LoVo (cell line): ENCODE measurements around the gene TMEM221.

Experiments used
- DNase-seq: peaks from one replicate; pipeline ENCODE4 v3.0.0-alpha.2; 2016; ENCODE audit warnings: low spot score

TMEM221 gene

DNA sequence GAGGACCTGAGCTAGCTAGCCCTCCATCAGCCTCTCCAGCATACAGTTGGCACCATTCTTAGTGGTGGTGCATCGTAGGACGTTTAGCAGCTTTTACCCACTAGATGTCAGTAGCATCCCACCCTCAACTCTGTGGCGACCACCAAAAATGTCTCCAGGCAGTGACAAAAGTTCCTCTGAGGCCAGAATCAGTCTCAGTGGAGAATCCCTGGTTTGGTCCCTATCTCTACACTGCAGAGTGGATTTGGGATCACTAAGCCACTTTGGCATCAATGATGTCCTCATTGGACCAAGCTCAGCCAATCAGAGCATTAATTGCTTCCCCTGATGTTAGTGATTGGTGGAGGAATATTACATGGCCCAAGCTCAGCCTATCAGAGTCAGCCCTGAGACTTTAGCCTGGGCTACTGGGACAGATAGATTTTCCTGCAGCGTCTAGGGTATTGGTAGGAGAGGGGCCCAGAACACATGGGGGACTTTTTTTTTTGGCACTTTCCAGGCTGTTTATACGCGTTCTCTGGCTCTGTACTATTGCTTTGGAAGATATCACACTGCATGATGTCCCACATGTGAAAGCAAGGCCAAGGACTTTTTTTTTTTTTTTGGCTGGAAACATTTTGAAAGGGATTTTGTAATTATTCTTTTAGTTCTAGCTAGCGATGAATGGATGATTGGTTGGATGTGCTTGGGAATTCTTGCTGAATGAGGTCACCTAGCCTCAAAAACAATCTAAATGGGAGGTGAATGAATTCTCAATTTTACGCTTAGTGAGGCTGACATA is 7.0 kb downstream of the TMEM221 start:
- no peak for DNase-seq

DNA sequence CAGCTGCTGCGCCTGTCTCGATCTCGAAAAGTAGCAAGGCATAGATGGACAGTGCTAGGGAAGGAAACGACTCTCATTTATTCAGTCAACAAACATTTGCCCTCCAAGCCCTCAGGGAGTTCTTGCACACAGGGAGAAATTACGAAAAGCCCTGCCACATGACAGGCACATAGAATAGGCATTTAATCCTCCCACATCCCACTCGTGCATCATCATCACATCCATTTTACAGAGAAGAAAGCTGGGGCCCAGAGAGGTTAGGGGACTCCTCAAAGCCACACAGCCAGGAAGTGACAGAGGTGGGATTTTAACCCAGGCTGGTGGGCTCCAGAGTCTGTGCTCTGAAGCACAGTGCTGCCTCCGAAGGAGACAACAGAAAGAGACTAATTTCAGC is 11.6 kb downstream of the TMEM221 start:
- DNase-seq = no peak

DNA sequence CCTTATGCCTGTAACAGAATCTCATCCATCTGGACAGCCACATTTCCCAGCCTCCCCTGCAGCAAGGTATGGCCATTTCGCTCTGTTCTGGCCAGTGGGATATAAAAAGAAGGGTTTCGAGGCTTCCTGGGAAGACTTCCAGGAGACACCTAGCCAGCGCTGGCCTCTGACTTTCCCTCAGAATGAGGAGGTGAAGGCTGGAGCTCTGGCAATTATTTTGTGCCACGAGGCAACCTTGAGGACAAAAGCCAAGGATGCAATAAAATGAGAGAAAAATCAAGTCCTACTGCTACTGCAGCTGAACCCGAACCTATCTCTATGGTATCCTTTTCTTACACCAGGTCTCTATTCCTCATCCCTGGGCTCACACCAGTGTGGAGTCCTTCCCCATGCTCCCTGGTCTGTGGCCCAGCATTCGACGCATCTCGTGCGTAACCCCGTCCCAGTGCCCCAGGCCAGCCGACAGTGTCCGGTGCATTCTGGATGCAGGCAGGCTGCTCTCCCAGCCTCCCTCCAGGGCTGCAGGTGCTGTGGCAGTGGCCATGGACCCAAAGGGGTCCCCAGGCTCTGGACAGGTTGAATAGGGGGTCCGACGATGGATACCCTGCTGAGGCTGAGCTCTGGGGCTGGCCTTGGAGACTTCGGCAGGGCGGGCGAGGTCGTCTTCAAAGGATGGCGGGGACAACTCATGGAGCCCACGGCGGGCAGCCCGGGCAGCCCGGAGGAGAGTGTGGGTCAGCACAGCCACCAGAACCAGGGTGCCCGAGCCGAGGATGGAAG is 12.2 kb downstream of the TMEM221 start:
- no peak for DNase-seq

DNA sequence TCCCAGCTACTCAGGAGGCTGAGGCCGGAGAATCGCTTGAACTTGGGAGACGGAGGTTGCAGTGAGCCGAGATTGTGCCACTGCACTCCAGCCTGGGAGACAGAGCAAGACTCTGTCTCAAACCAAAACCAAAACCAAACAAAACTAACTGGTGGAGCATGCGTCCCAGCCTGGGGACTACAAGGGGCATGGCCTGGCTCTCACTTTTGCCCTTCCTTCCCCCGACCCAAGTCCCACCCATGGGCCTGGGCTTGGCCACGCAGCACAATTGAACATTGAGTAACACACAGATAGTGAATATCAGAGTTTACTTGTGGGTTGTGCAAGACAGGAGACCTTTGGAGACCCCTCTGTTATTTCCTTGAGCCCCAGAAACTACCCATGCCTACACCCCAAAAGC is 13.2 kb downstream of the TMEM221 start:
- no peak for DNase-seq

DNA sequence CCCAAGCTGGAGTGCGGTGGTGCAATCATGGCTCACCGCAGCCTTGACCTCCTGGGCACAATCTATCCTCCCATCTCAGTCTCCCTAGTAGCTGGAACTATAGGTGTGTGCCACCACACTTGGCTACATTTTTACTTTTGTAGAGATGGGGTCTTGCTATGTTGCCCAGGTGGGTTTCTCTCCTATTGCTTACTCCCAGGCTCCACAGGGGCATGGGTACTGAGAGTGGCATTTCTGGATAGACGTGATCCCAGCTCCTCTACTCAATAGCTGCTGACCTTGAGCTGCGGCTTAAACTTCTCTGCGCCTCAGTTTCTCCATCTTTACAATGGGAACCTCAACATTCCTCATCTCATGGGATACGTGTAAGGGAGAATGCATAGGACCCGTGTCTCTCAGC is 17.1 kb downstream of the TMEM221 start:
- DNase-seq = no peak

DNA sequence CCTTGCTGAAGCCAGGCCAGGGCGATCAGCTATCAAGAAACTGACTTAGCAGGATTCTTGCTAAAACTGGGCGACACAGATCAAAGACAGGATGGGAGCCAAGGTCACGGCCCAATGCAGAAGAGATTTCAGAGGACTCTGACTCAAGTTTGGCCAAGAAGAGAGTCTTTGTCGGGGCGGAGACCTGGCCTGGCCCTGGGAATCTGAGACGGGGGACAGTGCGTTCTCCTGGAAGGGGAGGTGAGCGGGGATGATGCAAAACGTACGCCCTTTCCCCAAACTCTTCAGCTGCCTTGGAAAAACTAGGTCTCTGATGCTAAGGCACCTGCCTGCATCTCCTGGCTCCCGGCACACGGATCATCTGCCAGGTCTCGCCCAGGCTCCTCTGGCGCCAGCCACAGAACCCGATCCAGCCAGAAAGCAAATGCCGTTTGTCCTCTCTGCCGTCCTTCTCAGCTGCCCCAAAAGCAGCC is 18.8 kb downstream of the TMEM221 start:
- DNase-seq = no peak

DNA sequence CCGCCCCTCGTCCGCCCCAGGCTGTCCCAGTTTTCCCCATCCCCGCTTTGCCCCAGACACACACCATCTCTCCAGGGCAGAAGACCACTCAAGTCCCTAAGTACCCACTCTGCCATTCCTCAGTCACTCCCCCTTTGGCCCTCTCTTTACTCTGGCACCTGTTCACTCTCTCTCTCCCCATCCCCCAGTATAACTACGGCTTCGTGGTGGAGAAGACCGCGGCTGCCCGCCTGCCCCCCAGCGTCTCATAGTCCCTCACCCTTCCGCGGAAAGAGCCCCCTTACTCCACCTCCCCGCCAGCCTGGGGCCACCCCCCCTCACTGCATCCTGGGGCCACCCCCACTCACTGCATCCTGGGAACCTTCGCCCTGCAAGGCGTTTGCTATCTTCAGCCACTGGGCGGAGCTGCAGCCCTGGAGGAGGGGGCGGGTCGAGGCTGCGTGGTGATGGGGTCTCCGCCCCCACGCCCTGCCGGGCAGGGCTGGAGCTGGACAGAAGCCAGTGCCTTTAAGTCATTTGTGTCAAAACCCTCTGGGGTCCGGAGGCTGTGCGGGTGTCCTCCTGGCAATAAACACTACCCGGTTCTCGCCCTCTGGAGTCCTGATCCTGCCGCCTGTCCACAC is 23.6 kb downstream of the TMEM221 start:
- DNase-seq = no peak

DNA sequence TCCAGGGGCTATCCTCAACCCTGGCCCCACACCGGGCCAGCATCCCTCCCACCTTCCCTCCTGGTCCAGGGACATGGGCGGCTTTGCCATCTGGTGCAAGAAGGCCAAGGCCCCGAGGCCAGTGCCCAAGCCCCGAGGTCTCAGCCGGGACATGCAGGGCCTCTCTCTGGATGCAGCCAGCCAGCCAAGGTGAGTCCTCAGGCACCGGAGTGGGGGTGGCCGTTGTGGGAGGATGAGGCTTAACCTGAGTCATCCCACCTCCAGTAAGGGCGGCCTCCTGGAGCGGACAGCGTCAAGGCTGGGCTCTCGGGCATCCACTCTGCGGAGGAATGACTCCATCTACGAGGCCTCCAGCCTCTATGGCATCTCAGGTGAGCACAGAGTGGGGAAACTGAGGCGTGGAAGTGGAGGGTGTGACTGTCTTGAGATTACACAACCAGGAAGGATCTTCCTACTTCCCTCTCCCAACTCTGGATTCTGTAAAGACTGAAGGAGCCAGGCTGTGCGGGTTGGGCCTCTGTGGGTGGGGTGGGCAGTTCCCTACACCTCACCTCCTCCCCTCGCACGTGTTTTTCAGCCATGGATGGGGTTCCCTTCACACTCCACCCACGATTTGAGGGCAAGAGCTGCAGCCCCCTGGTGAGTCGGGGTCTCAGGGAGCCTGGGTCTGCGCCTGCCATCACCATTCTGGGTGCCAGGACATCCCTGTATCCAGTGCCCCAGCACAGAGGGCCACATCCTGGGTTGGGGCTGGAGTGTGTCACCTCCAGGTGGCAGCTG is 24.8 kb downstream of the TMEM221 start:
- DNase-seq = no peak

DNA sequence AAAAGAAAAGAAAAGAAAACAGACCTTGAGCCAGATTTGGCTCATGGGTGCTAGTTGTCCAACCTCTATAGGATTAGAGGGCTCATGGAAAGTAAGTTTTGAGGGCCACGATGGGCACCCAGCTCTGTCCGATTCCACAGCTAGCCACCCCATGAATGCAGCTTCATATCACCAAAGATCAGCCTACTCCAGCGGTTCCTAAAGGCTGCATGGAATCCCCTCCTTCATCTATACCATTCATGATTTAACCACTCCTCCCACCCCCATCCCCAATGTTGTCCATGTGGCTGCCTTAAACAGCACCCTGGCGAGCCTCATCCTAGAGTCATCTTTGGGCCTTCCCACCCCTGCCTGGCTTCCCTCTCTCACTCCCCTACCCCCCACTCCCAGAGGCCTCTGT is 26.5 kb downstream of the TMEM221 start:
- DNase-seq = no peak

DNA sequence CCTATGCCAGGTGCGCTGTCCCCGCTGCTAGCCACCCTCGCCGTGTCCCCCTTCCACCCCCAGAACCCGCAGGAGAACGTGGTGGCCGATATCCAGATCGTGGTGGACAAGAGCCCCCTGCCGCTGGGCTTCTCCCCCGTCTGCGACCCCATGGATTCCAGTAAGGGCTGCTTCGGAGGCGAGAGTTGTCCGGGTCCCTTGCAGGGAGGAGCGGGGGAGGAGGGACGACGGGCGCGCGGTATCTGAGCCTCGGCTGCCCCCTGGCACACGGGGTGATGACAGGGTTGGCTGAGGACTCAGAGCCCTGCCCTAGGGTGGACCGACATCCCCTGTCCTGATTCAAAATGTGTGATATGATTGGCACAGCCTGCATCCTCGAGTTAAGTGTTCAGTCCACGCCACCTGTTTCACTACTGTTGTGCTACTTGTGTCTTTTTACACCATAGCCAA is 28.0 kb downstream of the TMEM221 start:
- no peak for DNase-seq

DNA sequence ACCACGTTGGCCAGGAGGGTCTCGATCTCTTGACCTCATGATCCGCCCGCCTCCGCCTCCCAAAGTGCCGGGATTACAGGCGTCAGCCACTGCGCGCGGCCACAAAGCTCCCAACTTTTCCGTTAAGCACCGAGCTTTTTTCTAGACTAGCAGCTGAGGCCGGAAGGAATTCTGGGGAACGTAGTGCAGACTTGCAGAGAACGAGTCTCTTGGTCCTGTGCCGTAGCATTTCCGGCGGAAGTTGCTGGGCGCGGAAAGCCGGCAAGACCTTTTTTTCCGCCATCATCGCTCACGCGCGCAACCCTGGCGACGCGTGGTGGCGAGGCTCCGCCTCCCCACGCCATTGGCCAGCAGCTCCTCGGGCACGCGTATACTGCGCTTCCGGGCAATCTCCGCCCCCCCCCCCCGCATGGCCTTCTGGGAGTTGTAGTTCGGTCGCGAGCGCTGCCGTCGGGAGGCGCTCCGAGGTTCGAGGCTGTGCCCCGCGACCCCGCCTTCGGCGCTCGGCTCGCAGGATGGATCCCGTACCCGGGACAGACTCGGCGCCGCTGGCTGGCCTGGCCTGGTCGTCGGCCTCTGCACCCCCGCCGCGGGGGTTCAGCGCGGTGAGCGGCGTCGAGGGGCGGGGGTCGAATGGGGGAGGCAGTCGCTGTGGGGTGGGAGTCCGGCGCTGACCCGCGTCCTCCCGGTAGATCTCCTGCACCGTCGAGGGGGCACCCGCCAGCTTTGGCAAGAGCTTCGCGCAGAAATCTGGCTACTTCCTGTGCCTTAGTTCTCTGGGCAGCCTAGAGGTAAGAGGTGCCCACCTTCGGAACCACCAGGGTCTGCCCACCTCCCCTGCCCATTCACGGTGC is 28.6 kb downstream of the TMEM221 start, which contains the start of gene MVB12A:
Gene MVB12A (plus strand): TSS at position 427 of the 854 bp plus-strand sequence. CDS start 89 bp downstream, at position 516.
- DNase-seq = peak; percentile 98

DNA sequence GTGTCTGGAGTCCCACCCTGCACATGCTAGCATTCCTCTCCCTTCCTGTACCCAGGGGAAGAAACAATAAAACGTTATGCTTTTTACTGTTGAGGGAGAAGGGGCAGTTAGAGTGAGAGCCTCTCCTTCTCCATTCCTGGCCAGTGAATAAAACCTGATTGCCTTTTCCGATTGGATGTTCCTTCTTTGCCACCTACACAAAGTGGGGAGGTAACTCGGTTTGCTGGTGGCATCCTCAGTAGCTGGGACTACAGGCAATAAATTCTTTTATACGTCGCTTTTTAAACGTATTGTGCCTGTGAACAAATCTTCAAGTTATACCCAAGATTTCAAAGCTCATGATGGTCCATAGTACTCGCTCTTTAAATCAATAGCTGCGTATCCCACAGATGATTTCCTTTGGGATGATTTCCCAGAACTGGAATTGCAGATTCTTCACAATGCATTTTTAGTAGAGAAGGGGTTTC is 29.3 kb downstream of the TMEM221 start:
- DNase-seq = peak; percentile 15

DNA sequence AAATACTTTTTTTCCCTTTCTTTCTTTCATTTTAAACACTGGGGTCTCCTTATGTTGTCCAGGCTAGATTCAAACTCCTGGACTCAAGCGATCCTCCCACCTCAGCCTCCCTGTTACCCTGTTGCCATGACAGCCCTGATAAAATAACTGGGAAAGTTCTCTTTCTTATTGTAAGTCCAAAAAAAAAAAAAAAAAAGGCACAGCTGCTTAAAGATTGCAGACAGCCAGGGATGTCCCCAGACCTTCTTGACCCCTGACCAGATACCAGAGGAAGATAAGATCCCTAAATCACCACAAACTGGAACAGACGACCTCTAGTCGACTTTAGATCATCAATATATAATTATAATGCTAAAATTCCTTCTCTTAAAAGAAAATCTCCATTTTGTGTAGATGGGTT is 29.8 kb downstream of the TMEM221 start:
- no peak for DNase-seq

DNA sequence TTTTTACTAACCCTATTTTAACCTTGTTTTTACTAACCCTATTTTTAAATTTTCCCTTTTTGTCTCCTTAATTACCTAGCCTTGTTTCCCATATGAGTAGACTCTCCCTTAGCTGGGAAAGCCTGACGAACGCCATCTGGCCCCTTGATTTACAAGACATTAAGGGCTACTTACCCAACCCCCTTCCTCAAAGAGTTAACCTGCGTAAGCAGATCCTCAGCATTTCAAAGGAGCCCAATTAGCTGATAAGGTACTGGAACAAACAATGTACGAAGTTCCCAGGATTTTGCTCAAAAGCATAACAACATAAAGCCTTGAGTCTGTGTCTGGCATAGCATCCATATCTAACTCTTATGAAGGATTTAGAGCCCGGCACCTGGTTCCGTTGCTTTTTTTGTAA is 33.3 kb downstream of the TMEM221 start:
- no peak for DNase-seq

DNA sequence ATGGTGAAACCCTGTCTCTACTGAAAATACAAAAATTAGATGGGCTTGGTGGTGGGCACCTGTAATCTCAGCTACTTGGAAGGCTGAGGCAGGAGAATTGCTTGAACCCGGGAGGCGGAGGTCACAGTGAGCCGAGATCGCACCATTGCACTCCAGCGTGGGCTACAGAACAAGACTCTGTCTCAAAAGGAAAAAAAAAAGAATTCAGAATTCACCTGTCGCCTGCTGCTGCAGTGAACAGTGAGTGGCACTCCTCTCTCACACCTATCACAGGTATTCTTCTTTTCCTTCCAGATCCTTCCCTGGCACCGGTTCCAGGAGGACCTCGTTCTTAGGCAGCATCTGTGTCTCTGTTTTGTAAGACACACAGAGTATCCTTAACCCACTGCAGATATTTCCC is 34.4 kb downstream of the TMEM221 start:
- DNase-seq = no peak

DNA sequence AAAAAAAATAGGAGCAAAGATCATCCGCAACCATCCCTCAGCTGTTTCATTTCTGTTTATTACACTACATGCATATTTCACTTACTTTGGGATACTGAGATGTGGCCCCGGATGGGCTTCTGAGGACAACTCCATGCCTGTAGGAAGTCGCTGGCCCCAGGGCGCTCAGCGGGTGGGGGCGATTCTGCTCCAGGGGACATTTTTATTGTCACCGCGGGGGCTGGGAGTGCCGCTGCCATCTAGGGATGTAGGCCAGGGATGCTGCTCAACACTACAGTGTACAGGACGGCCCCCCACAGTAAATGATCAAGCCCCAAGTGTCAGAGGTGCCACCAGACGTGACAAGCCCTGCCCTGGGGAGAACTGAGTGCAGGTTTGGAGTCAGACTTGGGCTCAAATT is 36.7 kb downstream of the TMEM221 start:
- DNase-seq = no peak

DNA sequence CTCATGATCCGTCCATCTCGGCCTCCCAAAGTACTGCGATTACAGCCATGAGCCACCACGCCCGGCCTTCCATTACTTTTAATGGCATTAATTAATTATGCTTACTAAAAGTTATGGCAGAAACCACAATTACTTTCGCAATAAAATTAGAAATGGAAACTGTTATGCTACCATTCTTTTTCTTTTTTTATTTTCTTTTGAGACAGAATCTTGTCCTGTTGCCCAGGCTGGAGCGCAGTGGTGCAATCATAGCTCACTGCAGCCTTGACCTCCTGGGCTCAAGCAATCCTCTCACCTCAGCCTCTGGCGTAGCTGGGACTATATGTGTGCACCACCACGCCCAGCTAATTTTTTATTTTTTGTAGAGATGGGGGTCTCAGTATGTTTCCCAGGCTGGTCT is 38.5 kb downstream of the TMEM221 start:
- no peak for DNase-seq

DNA sequence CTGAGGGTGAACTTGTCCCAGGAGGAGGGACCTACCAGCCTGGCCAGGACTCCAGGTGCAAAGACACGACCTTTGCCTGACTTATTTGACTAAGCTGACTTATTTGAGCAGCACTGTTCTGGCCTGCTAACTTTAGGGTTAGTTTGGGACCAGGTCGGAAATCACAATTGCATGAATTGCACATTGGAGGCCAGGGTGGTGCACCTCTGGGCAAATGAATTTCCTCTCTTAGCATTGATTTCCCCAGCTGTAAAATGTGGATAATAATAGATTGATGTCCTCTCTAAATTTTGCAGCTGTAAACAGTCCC is 41.6 kb downstream of the TMEM221 start:
- no peak for DNase-seq

DNA sequence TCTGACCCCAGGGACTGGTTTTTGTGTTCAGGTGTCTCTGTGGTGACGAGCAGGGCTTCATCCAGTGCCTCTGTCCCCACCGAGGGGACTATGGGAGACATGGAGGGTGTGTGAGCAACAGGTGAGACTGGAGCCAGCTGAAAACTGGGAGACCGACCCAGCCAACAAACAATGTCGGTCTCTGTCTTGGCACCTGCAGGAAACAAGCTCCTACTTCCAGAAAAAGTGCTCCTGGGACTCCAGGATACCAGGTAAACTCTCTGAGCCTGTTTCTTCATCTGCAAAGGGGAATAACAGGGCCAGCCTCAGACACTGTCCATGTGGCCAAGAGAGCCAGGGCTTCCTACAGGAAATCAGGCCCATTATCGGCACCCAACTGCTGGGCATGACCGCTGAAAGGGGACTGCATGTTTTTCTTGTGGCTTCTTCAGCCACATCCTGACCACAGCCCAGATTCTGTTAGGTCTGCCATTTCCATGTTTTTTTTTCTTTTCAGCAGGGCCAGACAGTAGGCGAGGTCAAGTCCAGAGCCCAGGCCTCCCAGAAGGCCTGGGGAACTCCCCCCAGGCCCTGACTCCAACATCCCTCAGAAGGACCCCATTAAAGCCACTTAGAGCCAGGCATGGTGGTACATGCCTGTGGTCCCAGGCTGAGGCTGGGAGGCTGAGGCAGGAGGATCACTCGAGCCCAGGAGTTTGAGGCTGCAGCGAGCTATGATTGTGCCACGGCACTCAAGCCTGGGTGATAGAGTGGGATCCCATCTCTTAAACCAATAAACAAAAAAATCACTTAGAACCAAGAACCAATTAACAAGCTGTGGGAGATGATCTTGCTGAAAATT is 42.2 kb downstream of the TMEM221 start:
- DNase-seq = no peak
